Left colon (tissue), 2 donors: ENCODE measurements around the gene DDX11. TPM values are rescaled to one million over a fixed set of nuclear protein-coding genes. Genes with fewer than 3 reads are reported as not detected.
"Not testable (repeated sequence)": the region's sequence is repeated elsewhere in the genome, so short reads cannot be mapped to it uniquely, and the experiment has no call there.

Experiments used
- ATAC-seq: fragments of 200-7000 bp; cut with Tn5 transposase; one replicate; pipeline ENCODE4 v1.9.1; 2020; ENCODE audit warnings: mild to moderate bottlenecking, moderate library complexity
- DNase-seq, 2 donors: peaks; one replicate each; pipeline ENCODE4 v3.0.0-alpha.2; 2020
- intact Hi-C, 2 donors: fragments of 100-400 bp; cut with DNase I in 1 of 2; cut with micrococcal nuclease in 1 of 2; formaldehyde crosslinking; loops; one replicate each; pipeline versions ENCODE4 v1.11.2 to v1.14.0; 2022; cut with DNase I, micrococcal nuclease
- total RNA-seq, 2 donors: library from RNA; stranded (reverse); fragmentation: NEBNext Ultra II Directional; extraction: Animal tissue kit (Norgen Biotek cat#: 25700); gene quantifications; one replicate each; pipeline ENCODE4 v1.2.1, GENCODE V29; 2021
- donor health status: DM: no; HTN: no; CAD: no.
- donor health status: DM: yes; HTN: yes; CAD: no.

DDX11 gene
- total RNA-seq, 2 donors from 2014 or later: 15.5 to 51.4 TPM

GRCh38 chr12:31115092-31115601, 41.5 kb downstream of the DDX11 start:
- DNase-seq, intact Hi-C loops: not testable (repeated sequence)
- ATAC-seq: peak; percentile 72

GRCh38 chr12:31116846-31117202, 43.2 kb downstream of the DDX11 start:
- intact Hi-C loops, DNase-seq: not testable (repeated sequence)
- peak; percentile 14 for ATAC-seq

GRCh38 chr12:31117203-31118011, 43.7 kb downstream of the DDX11 start:
- peak; percentile 65 for ATAC-seq
- peak in 1 of 2 donors; percentile 49 for DNase-seq
- intact Hi-C loops: no loop called here

GRCh38 chr12:31118347-31119191, 44.9 kb downstream of the DDX11 start:
- intact Hi-C loops: no loop called here
- peak; percentile 52 for ATAC-seq
- DNase-seq: no peak

- ATAC-seq (no peak), DNase-seq (no peak)
- intact Hi-C loops: no loop called here
Measured at GRCh38 chr12:31119192-31119802, 45.6 kb downstream of the DDX11 start.

GRCh38 chr12:31119803-31120211, 46.1 kb downstream of the DDX11 start:
- ATAC-seq (no peak), DNase-seq (no peak)
- intact Hi-C loops: no loop called here

- intact Hi-C loops: no loop called here
- ATAC-seq: no peak
Measured at GRCh38 chr12:31120392-31121008, 46.8 kb downstream of the DDX11 start.

GRCh38 chr12:31121022-31121728, 47.5 kb downstream of the DDX11 start:
- DNase-seq, intact Hi-C loops, ATAC-seq: not testable (repeated sequence)

More at GRCh38 chr12:31120392-31121008, 46.8 kb downstream of the DDX11 start:
- no peak for DNase-seq

GRCh38 chr12:31122481-31122880, 48.8 kb downstream of the DDX11 start:
- intact Hi-C loops: no loop called here
- no peak for ATAC-seq

GRCh38 chr12:31124158-31124557, 50.5 kb downstream of the DDX11 start:
- DNase-seq, intact Hi-C loops, ATAC-seq: not testable (repeated sequence)

More at GRCh38 chr12:31122481-31122880, 48.8 kb downstream of the DDX11 start:
- no peak for DNase-seq

- intact Hi-C loops, ATAC-seq, DNase-seq: not testable (repeated sequence)
Measured at GRCh38 chr12:31125171-31125570, 51.5 kb downstream of the DDX11 start.

- ATAC-seq, intact Hi-C loops, DNase-seq: not testable (repeated sequence)
Measured at GRCh38 chr12:31127209-31127848, 53.7 kb downstream of the DDX11 start.

- DNase-seq, intact Hi-C loops, ATAC-seq: not testable (repeated sequence)
Measured at GRCh38 chr12:31136581-31136980, 62.9 kb downstream of the DDX11 start.

GRCh38 chr12:31144768-31145167, 71.1 kb downstream of the DDX11 start:
- intact Hi-C loops, ATAC-seq, DNase-seq: not testable (repeated sequence)

- ATAC-seq, DNase-seq, intact Hi-C loops: not testable (repeated sequence)
Measured at GRCh38 chr12:31145296-31145695, 71.6 kb downstream of the DDX11 start.

- ATAC-seq: peak; percentile 81
- intact Hi-C loops, DNase-seq: not testable (repeated sequence)
Measured at GRCh38 chr12:31147415-31147814, 73.8 kb downstream of the DDX11 start.

GRCh38 chr12:31150766-31151165, 77.1 kb downstream of the DDX11 start:
- intact Hi-C loops, ATAC-seq, DNase-seq: not testable (repeated sequence)
